SK-N-SH (cell line): Measurements from ENCODE around the gene TPGS1. TPM values are rescaled to one million over a fixed set of nuclear protein-coding genes. Genes with fewer than 3 reads are reported as not detected.

Source experiments
- CTCF ChIA-PET: fragments of 300-600, 350-600 bp; formaldehyde crosslinking; extraction: SDS; loops from one replicate; lab custom pipeline; 2021; lab: Yijun Ruan, JAX
- POLR2A ChIA-PET: fragments of 350-600 bp; sonication (Branson Sonifier 250); formaldehyde crosslinking; extraction: SDS; loops from one replicate; lab custom pipeline; 2020; ENCODE audit warnings: antibody characterized with exemption, inconsistent platforms; lab: Yijun Ruan, JAX
- DNase-seq: peaks from one replicate; pipeline ENCODE4 v3.0.0; 2012
- H2AFZ ChIP-seq: fragments of 200-600 bp; sonication (generic); 2 replicates; pipeline ENCODE4 v1.8.1; 2016; ENCODE audit warnings: antibody characterized with exemption, mild to moderate bottlenecking, low read depth
- H3F3A ChIP-seq: fragments of 200-600 bp; sonication (generic); replicated peaks from 2 replicates; pipeline ENCODE3; 2016; ENCODE audit warnings: antibody characterized with exemption, mild to moderate bottlenecking; ENCODE audit not compliant: insufficient read depth
- H3K27ac ChIP-seq, 2 experiments: fragments of 200-500 bp in 1 of 2; fragments of 200-600 bp in 1 of 2; sonication (Bioruptor generic) in 1 of 2; sonication (generic), shearing (Covaris generic) in 1 of 2; 2 replicates each; pipeline versions ENCODE4 v1.5.1 to v1.6.1; 2014 to 2016; ENCODE audit warnings: low read depth in 2 of 2, inconsistent platforms in 1 of 2, low read length in 1 of 2, mild to moderate bottlenecking in 1 of 2, mixed read lengths in 1 of 2
- H3K27me3 ChIP-seq: fragments of 200-600 bp; sonication (generic), shearing (Covaris generic); 2 replicates; pipeline ENCODE4 v1.6.1; 2016; ENCODE audit warnings: mixed run types; ENCODE audit not compliant: insufficient read depth
- H3K36me3 ChIP-seq, 2 experiments: fragments of 200-500 bp in 1 of 2; fragments of 200-600 bp in 1 of 2; sonication (Bioruptor generic) in 1 of 2; sonication (generic) in 1 of 2; replicated peaks in 1 of 2; 2 replicates each; pipeline versions ENCODE3 to v1.5.1; 2014 to 2016; ENCODE audit warnings: low read length in 1 of 2, mild to moderate bottlenecking in 1 of 2; ENCODE audit not compliant: insufficient read depth in 2 of 2, control insufficient read depth in 1 of 2
- H3K4me1 ChIP-seq, 2 experiments: fragments of 200-500 bp in 1 of 2; fragments of 200-600 bp in 1 of 2; sonication (Bioruptor generic) in 1 of 2; sonication (generic), shearing (Covaris generic) in 1 of 2; 2 replicates each; pipeline versions ENCODE4 v1.5.1 to v1.6.1; 2014 to 2016; ENCODE audit warnings: low read depth in 1 of 2, low read length in 1 of 2, mixed run types in 1 of 2; ENCODE audit not compliant: insufficient read depth in 2 of 2, control insufficient read depth in 1 of 2
- H3K4me2 ChIP-seq: fragments of 200-600 bp; sonication (generic), shearing (Covaris generic); 2 replicates; pipeline ENCODE4 v1.6.1; 2017; ENCODE audit warnings: mixed run types
- H3K4me3 ChIP-seq, 2 experiments: fragments of 200-500 bp in 1 of 2; fragments of 200-600 bp in 1 of 2; sonication (Bioruptor generic) in 1 of 2; sonication (generic), shearing (Covaris generic) in 1 of 2; 2 replicates each; pipeline versions ENCODE4 v1.5.1 to v1.8.1; 2014 to 2016; ENCODE audit warnings: low read depth in 2 of 2, inconsistent platforms in 1 of 2, low read length in 1 of 2, mild to moderate bottlenecking in 1 of 2, mixed read lengths in 1 of 2, moderate library complexity in 1 of 2
- H3K79me2 ChIP-seq: fragments of 200-600 bp; sonication (generic); 2 replicates; pipeline ENCODE4 v1.8.1; 2017; ENCODE audit warnings: mild to moderate bottlenecking; ENCODE audit not compliant: insufficient read depth
- H3K9ac ChIP-seq: fragments of 200-600 bp; sonication (generic); 2 replicates; pipeline ENCODE4 v1.6.1; 2017; ENCODE audit warnings: mixed run types
- H3K9me2 ChIP-seq: fragments of 200-600 bp; sonication (generic); 2 replicates; pipeline ENCODE4 v1.6.1; 2017; ENCODE audit warnings: mixed run types
- H3K9me3 ChIP-seq: fragments of 200-600 bp; sonication (generic); 2 replicates; pipeline ENCODE4 v1.6.1; 2017; ENCODE audit warnings: mixed run types, mild to moderate bottlenecking, moderate library complexity
- H4K20me1 ChIP-seq: fragments of 200-600 bp; sonication (generic); 2 replicates; pipeline ENCODE4 v1.6.1; 2017; ENCODE audit warnings: mild to moderate bottlenecking, mixed run types; ENCODE audit not compliant: insufficient read depth
- GABPA ChIP-seq: IDR thresholded peaks from 2 replicates; pipeline ENCODE4 v1.4.0; 2012; ENCODE audit warnings: low read depth, mild to moderate bottlenecking
- NRF1 ChIP-seq: IDR thresholded peaks from 2 replicates; pipeline ENCODE4 v1.6.1; 2012; ENCODE audit warnings: low read depth, mild to moderate bottlenecking, low read length
- REST ChIP-seq: IDR thresholded peaks from 2 replicates; pipeline ENCODE4 v1.6.1; 2012; ENCODE audit warnings: mild to moderate bottlenecking, low read depth, low read length, moderate library complexity
- RFX5 ChIP-seq: IDR thresholded peaks from 2 replicates; pipeline ENCODE4 v1.6.1; 2012; ENCODE audit warnings: mild to moderate bottlenecking, improper control_type of control experiment, low read length
- TAF1 ChIP-seq: IDR thresholded peaks from 2 replicates; pipeline ENCODE4 v1.6.1; 2012; ENCODE audit warnings: low read depth, mild to moderate bottlenecking, low read length, moderate library complexity, borderline replicate concordance
- TCF12 ChIP-seq: IDR thresholded peaks from 2 replicates; pipeline ENCODE4 v1.4.0; 2012
- WGBS: methylation state at CpG from one replicate; pipeline ENCODE4 v1.1.6; 2017; ENCODE audit warnings: low lambda C conversion rate; 5-methylcytosine and 5-hydroxymethylcytosine counted together
- polyA plus RNA-seq, 3 experiments: library from polyadenylated mRNA; depleted of rRNA; stranded (reverse); fragments of >200 nt; gene quantifications; 2 replicates each; pipeline ENCODE4 v1.2.3, GENCODE V29; 2012

Gene TPGS1
- polyA plus RNA-seq, 1 of the 3 experiments (the other 2 are of a cell fraction) = 31.0 TPM

GRCh38 chr19:482186-483041, 24.9 kb upstream of the TPGS1 start:
- H3K4me2 ChIP-seq = no peak overlapping the region
- no peaks in the 10 kb centered on the region for H3K36me3 ChIP-seq
- POLR2A ChIA-PET = no interaction called here
- CTCF ChIA-PET = interaction anchor here (1.0 to 1.9 kb wide), 4 partner anchors 13 to 215 kb away, joined by 4 to 6 read pairs (median 6); partner anchors contain the start of gene MADCAM1
- peak overlapping the region in 1 of 2 experiments; percentile 35; a peak in 1 of 4 replicates for H3K27ac ChIP-seq
- H4K20me1 ChIP-seq = no peaks in the 10 kb centered on the region
- H3F3A ChIP-seq = peaks cover 24% of the 10 kb centered on the region
- H3K4me1 ChIP-seq = peaks cover 0 to 17% of the 10 kb centered on the region in 2 experiments; a peak in 1 of 4 replicates
- H3K9me3 ChIP-seq = no peaks in the 10 kb centered on the region
- whole genome bisulfite sequencing = 44% methylated on average over 17 of the region's 20 CpGs
- H3K9me2 ChIP-seq = no peaks in the 10 kb centered on the region
- TF ChIP-seq GABPA = no peak
- peak; percentile 81; the same call in 1 of the 2 replicates for TF ChIP-seq REST
- TF ChIP-seq, all 33 proteins: peak for 1
- DNase-seq = peak; percentile 30
- Histone ChIP-seq H3K4me3 (no peak overlapping the region), H3K9ac (no peak overlapping the region), H3K79me2 (no peaks in the 10 kb centered on the region), H3K27me3 (no peaks in the 10 kb centered on the region), H2AFZ (no peak overlapping the region)

- H2AFZ ChIP-seq = no peak overlapping the region
- H3K9me2 ChIP-seq = no peaks in the 10 kb centered on the region
- no peaks in the 10 kb centered on the region for H3K36me3 ChIP-seq
- ChIA-PET POLR2A (no interaction called here), CTCF (interaction anchor here (1.0 to 1.9 kb wide), 5 partner anchors 12 to 217 kb away, joined by 4 to 6 read pairs (median 6); partner anchors contain the start of gene MADCAM1)
- H3K79me2 ChIP-seq = no peaks in the 10 kb centered on the region
- no peak overlapping the region for H3K4me2 ChIP-seq
- no peaks in the 10 kb centered on the region for H4K20me1 ChIP-seq
- no peak for TF ChIP-seq RFX5
- no peak for TF ChIP-seq TCF12
- no peak for TF ChIP-seq NRF1
- TF ChIP-seq TAF1 = no peak
- H3K27ac ChIP-seq = peak overlapping the region in 1 of 2 experiments; percentile 18; a peak in 1 of 4 replicates
- H3K4me1 ChIP-seq = peaks cover 0 to 20% of the 10 kb centered on the region in 2 experiments; a peak in 1 of 4 replicates
- no peaks in the 10 kb centered on the region for H3K9me3 ChIP-seq
- DNase-seq = peak; percentile 14
- no peaks in the 10 kb centered on the region for H3K27me3 ChIP-seq
- peaks cover 24% of the 10 kb centered on the region for H3F3A ChIP-seq
- no peak overlapping the region for H3K9ac ChIP-seq
- whole genome bisulfite sequencing = 70% methylated on average over 8 of the region's 21 CpGs
- H3K4me3 ChIP-seq = no peak overlapping the region
These were observed 23.8 kb upstream of the TPGS1 start for GRCh38 chr19:483332-484072.
